T-helper 2 cell treated with Interferon-gamma antibody and Interleukin-4, amounts not matched to agents 100 ng/mL and 5 ng/mL, for 36 hours (primary cell): ENCODE results near the gene CCDC71L. TPM values are rescaled to one million over a fixed set of nuclear protein-coding genes. Genes with fewer than 3 reads are reported as not detected.

Experiments used
- intact Hi-C: fragments of 100-400 bp; cut with micrococcal nuclease; formaldehyde crosslinking; loops from one replicate; pipeline ENCODE4 v1.15.1; 2023
- total RNA-seq: library from RNA; stranded (reverse); gene quantifications from 2 replicates; pipeline ENCODE4 v1.2.3, GENCODE V29; 2022

CCDC71L gene
- total RNA-seq, 1 donor from 2014 or later: 19.5 TPM

- intact Hi-C loops: no loop called here
These were observed 34.4 kb downstream of the CCDC71L start for GRCh38 chr7:106626376-106627164.

DNA sequence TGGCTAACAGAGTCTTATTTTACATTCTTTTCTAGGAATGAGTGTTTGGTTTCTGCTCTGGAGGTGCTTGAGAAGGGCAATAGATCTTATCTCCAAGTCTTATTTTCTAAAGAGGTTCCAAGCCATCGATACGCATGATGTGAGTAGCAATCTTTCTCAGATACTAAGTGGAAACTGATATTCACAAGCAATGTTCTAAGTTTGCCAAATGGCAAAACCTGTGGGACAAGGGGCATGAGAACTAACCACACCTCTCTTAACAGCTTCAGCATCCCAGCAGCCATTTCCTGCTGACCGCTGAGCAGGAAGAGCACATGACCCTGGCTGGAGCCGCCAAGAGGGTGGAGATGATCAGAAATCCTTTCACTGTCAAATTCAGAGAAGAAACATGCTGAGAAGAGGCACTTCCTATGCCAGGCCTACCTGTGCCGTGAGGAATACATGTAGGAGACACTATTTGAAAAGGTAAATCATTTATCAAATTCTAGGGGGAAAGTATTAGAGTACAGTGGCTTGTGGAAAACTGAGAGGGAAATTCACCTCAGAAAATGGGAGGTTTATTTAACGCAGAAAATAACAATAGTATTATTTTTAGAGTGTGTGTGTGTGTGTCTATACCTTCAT lies 35.2 kb downstream of the CCDC71L start:
- intact Hi-C loops: no loop called here

DNA sequence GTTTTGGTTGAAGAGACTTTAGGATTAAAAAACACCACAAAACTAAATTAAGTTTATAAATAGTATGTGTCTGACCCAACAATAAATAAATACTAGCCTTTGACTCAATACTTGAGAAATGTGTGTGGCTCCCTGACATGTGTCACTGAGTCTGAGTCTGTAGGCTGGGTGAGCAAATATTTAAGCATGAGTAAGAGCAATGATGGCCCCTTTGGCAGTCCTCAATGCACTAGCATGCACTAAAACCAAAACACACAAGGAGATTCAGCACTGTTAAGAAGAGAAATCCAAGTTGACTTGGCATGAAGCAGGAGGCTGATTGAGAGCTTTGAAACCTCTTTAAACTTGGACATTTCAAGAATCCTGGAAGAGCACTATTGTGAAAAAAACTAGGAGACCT lies 37.1 kb downstream of the CCDC71L start:
- intact Hi-C loops: no loop called here

GRCh38 chr7:106623315-106623660 lies 37.7 kb downstream of the CCDC71L start:
- intact Hi-C loops: no loop called here

- intact Hi-C loops: no loop called here
These were observed 38.2 kb downstream of the CCDC71L start for GRCh38 chr7:106622654-106623314.

- intact Hi-C loops: no loop called here
These were observed 39.4 kb downstream of the CCDC71L start for GRCh38 chr7:106621393-106622132.

GRCh38 chr7:106620676-106621075 lies 40.3 kb downstream of the CCDC71L start:
- intact Hi-C loops: no loop called here

GRCh38 chr7:106620034-106620433 lies 40.9 kb downstream of the CCDC71L start:
- intact Hi-C loops: no loop called here

DNA sequence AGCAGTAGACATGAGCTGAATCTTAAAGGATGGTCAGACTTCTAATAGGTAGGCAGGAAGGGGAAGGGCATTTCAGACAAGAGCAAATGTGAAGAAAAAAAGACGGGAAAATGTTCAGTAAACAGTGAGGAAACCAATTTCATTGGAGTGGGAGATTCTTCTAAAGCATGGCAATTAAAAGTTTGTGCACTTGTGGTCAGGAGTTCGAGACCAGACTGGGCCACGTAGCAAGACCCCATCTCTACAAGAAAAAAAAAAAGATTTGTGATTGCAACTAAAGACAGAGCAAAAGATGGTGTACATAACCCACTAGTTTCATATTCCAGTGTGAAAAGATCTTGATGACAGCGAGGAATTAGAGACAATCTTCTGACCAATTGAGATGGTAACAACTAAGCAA lies 41.7 kb downstream of the CCDC71L start:
- intact Hi-C loops: no loop called here

DNA sequence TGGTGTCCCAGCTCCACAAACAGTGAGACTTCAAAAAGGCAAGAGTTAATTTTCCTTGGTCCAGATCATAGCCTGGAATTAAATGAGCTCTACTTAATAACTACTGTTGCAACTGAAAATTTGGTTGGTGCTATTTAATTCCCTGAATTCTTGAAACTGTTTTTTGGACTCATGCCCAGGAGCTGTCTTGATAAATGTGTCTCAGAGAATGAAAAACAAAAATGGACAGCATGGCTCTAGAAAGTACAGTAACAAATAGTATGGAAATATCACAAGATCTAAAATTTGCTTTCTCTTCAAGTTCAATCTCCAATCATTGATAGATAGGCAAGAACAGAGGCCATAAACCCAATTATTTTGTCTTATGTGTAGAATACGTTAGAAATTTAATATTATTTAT lies 42.5 kb downstream of the CCDC71L start:
- intact Hi-C loops: no loop called here

DNA sequence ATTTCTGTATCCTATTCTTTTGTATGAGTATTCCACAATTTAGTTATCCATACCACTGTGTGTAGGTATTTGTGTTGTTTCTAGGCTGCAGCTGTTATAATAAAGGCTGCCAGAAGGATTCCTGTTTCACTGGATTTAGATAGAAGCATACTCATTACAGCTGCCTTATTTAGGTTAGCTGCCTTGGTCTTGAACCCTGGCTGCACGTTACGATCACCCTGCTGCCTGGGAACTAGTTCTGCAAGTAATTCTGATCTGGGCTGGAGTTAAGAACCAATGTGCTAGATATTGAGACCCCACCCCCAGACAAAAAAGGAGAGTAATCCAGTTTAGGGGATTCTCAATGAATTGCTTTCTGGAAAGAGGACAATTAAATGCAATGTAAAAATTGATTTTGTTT lies 43.1 kb downstream of the CCDC71L start:
- intact Hi-C loops: no loop called here

- intact Hi-C loops: no loop called here
These were observed 44.3 kb downstream of the CCDC71L start for GRCh38 chr7:106616708-106617051.

DNA sequence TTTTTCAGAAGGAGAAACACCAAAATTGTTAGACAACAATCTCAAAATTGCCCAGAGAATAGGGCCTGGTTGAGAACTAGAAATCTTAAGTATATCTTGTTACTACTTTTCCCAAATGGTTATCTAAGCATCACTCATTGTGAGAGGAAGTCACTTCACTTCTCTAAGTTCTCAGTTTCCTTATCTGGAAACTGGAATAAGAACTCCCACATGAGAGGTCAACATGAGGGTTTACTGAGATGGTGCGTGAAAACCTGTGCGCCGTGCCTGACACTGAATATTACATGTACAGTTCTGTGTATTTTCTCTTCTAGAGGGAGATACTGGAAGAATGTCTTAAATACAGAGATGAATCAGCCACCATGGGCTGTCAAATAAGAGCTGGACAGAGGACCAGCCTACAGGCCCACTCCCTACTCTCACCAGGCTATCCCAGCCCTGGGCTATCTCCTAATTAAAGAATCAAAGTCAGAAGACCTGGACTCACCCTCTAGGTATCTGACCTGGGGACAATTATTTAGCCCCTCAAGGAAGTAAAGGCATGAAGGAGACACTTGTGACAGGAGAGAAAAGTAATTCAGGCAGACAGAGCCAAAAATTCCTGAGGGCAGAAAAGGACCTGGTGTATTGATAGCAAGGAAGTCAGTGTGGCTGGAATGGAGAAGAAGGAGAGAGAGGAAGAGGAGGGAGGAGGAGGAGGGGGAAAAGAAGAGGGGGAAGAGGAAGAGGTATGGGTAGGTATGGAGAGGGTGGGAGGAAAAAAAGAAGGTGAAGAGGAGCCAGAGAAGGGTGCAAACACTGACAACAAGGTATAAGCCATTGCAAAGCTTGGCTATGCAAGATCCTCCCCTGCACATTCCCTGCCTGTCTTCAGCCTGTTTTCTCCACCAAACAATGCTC lies 44.9 kb downstream of the CCDC71L start:
- intact Hi-C loops: no loop called here

GRCh38 chr7:106614751-106615150 lies 46.2 kb downstream of the CCDC71L start:
- intact Hi-C loops: no loop called here

DNA sequence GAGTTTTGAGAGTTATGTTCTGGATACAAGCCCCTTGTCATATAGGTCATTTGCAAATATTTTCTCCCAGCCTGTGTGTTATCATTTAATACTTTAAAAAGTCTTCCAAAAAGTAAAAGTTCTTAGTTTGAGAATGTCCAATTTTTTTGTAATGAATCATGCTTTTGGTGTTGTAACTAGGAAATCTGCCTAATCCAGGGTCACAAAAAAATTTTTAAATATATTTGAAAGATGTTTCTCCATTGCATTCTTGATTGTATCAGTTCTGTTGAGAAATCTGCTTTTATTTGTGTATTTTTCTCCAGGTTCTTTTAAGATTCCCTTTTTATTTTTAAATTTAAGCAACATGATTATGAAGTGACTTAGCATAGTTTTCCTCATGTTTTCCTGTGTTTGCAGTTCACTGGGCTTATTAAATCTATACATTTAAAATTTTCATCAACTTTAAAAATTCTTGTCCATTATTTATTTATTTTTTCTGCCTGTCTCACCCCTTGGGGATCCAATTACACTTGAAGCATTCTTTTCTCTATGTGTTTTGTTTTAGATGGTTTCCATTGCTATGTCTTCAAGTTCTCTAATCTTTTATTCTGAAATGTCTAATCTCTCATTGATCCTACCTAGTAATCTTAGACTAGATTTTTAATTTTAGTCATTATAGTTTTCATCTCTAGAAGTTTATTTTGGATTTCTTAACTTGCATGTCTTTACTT lies 47.0 kb downstream of the CCDC71L start:
- intact Hi-C loops: no loop called here

GRCh38 chr7:106613279-106613678 lies 47.7 kb downstream of the CCDC71L start:
- intact Hi-C loops: no loop called here

DNA sequence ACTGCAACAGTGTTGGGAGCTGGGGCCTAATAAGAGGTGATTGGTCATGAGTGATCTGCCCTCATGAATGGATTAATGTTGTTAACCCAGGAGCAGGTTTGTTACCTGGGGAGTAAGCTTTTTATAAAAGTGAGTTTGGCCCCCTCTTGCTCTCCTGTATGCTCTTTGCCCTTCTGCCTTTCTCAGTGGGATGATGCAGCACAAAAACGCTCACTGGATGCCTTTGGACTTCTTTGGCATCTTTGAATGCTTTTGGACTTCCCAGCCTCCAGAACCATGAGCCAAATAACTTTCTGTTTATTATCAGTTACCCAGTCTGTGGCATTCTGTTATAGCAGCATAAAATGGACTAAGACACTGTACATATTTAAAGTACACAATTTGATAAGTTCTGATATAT lies 48.5 kb downstream of the CCDC71L start:
- intact Hi-C loops: no loop called here

DNA sequence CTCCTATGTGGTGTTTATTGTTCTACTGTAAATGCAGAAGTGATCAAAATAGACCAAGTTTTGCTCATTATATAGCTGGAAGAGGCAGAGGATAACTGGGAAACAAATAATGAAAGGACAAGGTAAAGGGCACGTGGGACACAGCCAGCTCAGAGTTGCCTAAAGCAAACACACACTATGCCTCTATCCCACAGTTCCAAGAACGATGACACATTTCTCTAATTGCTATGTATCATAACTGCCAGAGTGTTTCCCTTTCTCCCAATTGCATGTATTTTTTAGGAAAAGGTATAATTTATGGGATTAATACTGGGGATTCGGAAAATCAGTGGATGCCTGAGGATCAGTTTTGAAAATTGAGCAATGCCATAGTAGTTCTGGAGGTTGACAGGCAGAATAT lies 49.0 kb downstream of the CCDC71L start:
- intact Hi-C loops: no loop called here

GRCh38 chr7:106610996-106611886 lies 49.7 kb downstream of the CCDC71L start:
- intact Hi-C loops: no loop called here
